ENCODE measurements around the gene TOMM6. TPM values are rescaled to one million over a fixed set of nuclear protein-coding genes. Genes with fewer than 3 reads are reported as not detected.

The TOMM6 gene
- total and polyA plus RNA-seq, 4 donors = 48.2 to 123 (median 86.1) TPM

GRCh38 chr6:41769376-41769775 is 18.1 kb upstream of the TOMM6 start:
- peaks cover 9 to 27% (median 15%) of the 10 kb centered on the region in 4 donors for H3K36me3 ChIP-seq (ENCODE audit: control insufficient read depth in 4 of 4, insufficient read depth in 3 of 4, low read depth in 1 of 4, low read length in 3 of 4)
- no peak overlapping the region for H3K27ac ChIP-seq (ENCODE audit: low read depth in 1 of 2, low read length in 2 of 2)
- TF ChIP-seq, protein P1, sequence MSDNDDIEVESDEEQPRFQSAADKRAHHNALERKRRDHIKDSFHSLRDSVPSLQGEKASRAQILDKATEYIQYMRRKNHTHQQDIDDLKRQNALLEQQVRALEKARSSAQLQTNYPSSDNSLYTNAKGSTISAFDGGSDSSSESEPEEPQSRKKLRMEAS (IDR thresholded peaks at IDR 0.05) = no peak
- TF ChIP-seq RXRA (IDR thresholded peaks at IDR 0.05) (no peak), HNF4G (IDR thresholded peaks at IDR 0.05) (no peak), TAF1 (conservative IDR thresholded peaks at IDR 0.05) (no peak), GABPA (IDR thresholded peaks at IDR 0.05 in 1 of 2, conservative IDR thresholded peaks at IDR 0.05 in 1 of 2) (no peak), EGR1 (IDR thresholded peaks at IDR 0.05; ENCODE audit: low read depth in 2 of 2) (no peak), YY1 (IDR thresholded peaks at IDR 0.05) (no peak), FOXA1 (IDR thresholded peaks at IDR 0.05) (no peak), NR2F2 (IDR thresholded peaks at IDR 0.05) (no peak), JUND (IDR thresholded peaks at IDR 0.05) (no peak), SP1 (IDR thresholded peaks at IDR 0.05) (no peak), HNF4A (conservative IDR thresholded peaks at IDR 0.05) (no peak), FOXA2 (IDR thresholded peaks at IDR 0.05) (no peak), RAD21 (IDR thresholded peaks at IDR 0.05) (no peak), ZBTB33 (IDR thresholded peaks at IDR 0.05) (no peak), CTCF (IDR thresholded peaks at IDR 0.05; ENCODE audit: low read depth, low read length, missing input control) (no peak)
- TF ChIP-seq, protein P2, sequence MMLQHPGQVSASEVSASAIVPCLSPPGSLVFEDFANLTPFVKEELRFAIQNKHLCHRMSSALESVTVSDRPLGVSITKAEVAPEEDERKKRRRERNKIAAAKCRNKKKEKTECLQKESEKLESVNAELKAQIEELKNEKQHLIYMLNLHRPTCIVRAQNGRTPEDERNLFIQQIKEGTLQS (IDR thresholded peaks at IDR 0.05) = no peak
- TF ChIP-seq, protein P3, sequence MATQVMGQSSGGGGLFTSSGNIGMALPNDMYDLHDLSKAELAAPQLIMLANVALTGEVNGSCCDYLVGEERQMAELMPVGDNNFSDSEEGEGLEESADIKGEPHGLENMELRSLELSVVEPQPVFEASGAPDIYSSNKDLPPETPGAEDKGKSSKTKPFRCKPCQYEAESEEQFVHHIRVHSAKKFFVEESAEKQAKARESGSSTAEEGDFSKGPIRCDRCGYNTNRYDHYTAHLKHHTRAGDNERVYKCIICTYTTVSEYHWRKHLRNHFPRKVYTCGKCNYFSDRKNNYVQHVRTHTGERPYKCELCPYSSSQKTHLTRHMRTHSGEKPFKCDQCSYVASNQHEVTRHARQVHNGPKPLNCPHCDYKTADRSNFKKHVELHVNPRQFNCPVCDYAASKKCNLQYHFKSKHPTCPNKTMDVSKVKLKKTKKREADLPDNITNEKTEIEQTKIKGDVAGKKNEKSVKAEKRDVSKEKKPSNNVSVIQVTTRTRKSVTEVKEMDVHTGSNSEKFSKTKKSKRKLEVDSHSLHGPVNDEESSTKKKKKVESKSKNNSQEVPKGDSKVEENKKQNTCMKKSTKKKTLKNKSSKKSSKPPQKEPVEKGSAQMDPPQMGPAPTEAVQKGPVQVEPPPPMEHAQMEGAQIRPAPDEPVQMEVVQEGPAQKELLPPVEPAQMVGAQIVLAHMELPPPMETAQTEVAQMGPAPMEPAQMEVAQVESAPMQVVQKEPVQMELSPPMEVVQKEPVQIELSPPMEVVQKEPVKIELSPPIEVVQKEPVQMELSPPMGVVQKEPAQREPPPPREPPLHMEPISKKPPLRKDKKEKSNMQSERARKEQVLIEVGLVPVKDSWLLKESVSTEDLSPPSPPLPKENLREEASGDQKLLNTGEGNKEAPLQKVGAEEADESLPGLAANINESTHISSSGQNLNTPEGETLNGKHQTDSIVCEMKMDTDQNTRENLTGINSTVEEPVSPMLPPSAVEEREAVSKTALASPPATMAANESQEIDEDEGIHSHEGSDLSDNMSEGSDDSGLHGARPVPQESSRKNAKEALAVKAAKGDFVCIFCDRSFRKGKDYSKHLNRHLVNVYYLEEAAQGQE (IDR thresholded peaks at IDR 0.05) = no peak
- no peak overlapping the region for H3K9ac ChIP-seq (ENCODE audit: low read depth in 1 of 2, low read length in 2 of 2)
- no peak for DNase-seq (ENCODE audit: low spot score)
- WGBS = 98% methylated on average over 8 of the region's 8 CpGs
- H3K4me1 ChIP-seq (ENCODE audit: control insufficient read depth in 4 of 4, insufficient read depth in 4 of 4, low read length in 3 of 4) = no peaks in the 10 kb centered on the region
- H3K9me3 ChIP-seq (ENCODE audit: control insufficient read depth in 4 of 4, low read length in 3 of 4) = no peaks in the 10 kb centered on the region
- no peak overlapping the region for H3K4me3 ChIP-seq (ENCODE audit: low read depth in 1 of 3, low read length in 3 of 3)
- no peaks in the 10 kb centered on the region for H3K27me3 ChIP-seq (ENCODE audit: control insufficient read depth in 4 of 4, insufficient read depth in 4 of 4, low read length in 3 of 4)
